Sigmoid colon (tissue), 4 donors: ENCODE results near the gene HDAC4.

Source experiments
- POLR2A ChIP-seq, 2 donors: fragments of 450-650 bp; IDR thresholded peaks; one replicate each; pipeline ENCODE4 v1.6.1; 2016; ENCODE audit warnings: antibody characterized with exemption in 2 of 2, mild to moderate bottlenecking in 2 of 2, moderate library complexity in 2 of 2
- POLR2AphosphoS5 ChIP-seq, 4 donors: sonication (generic); formaldehyde crosslinking; IDR thresholded peaks; one replicate each; pipeline ENCODE4 v1.6.1; 2017; ENCODE audit warnings: antibody characterized with exemption in 4 of 4
- TF ChIP-seq, protein P1 (sequence below), 4 experiments: fragments of 450-650 bp in 3 of 4; fragments of 200-600 bp in 1 of 4; IDR thresholded peaks; one replicate each; pipeline ENCODE4 v1.5.1; 2016 to 2019; ENCODE audit warnings: antibody characterized with exemption in 4 of 4, mild to moderate bottlenecking in 3 of 4, moderate library complexity in 2 of 4

DNA sequence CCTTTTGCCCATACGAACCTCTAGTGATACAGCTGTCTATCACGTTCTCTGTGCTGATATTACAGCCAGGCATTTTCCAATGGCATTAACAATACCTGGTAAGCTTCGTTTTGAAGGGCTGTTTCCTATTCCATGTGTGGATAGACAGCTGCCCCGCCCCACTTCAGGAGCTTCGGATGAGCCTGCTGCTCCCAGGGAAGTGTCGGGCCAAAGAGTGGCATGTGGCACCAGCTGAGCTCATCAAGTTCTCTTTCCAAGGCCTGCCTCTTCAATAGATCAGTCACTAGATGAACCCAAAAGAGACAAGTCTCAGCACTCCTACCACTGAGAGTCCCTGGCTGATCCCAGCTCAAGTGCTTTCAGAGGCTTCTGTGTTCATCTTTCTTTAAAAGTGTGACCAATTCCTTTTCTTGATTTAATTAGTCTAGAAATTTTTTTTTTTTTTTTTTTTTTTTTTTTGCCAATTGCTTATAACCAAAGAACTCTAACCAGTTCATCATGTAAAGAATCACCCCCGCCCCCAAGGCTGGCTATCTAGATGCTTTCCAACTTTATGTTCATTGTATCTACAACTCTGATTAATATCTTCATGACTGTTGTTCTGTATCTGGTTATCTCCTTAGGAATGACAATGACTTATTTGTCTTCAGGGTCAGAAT lies 46.6 kb downstream of the HDAC4 start:
- TF ChIP-seq, protein P1, sequence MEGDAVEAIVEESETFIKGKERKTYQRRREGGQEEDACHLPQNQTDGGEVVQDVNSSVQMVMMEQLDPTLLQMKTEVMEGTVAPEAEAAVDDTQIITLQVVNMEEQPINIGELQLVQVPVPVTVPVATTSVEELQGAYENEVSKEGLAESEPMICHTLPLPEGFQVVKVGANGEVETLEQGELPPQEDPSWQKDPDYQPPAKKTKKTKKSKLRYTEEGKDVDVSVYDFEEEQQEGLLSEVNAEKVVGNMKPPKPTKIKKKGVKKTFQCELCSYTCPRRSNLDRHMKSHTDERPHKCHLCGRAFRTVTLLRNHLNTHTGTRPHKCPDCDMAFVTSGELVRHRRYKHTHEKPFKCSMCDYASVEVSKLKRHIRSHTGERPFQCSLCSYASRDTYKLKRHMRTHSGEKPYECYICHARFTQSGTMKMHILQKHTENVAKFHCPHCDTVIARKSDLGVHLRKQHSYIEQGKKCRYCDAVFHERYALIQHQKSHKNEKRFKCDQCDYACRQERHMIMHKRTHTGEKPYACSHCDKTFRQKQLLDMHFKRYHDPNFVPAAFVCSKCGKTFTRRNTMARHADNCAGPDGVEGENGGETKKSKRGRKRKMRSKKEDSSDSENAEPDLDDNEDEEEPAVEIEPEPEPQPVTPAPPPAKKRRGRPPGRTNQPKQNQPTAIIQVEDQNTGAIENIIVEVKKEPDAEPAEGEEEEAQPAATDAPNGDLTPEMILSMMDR (IDR thresholded peaks at IDR 0.05): no peak
- TF ChIP-seq POLR2AphosphoS5 (IDR thresholded peaks at IDR 0.05): no peak
- TF ChIP-seq POLR2A (IDR thresholded peaks at IDR 0.05): no peak
